K562 (cell line): ENCODE results near the gene PSMA8. TPM values are rescaled to one million over a fixed set of nuclear protein-coding genes. Genes with fewer than 3 reads are reported as not detected.

ENCODE experiments used
- CLOCK ChIP-seq: fragments of 250-450 bp; sonication (Bioruptor Pico); IDR thresholded peaks from 2 replicates; pipeline ENCODE4 v1.4.0; 2020; ENCODE audit warnings: mild to moderate bottlenecking, moderate library complexity, borderline replicate concordance
- CXXC5 ChIP-seq: fragments of 250-450 bp; sonication (Bioruptor Pico); IDR thresholded peaks from 2 replicates; pipeline ENCODE4 v1.8.0; 2022; ENCODE audit warnings: inconsistent platforms, mild to moderate bottlenecking, moderate library complexity
- FOXK1 ChIP-seq: sonication (generic); formaldehyde crosslinking; IDR thresholded peaks from 2 replicates; pipeline ENCODE4 v1.8.0; 2022; ENCODE audit warnings: missing genetic modification reagents, mild to moderate bottlenecking, borderline replicate concordance
- MAFK ChIP-seq: IDR thresholded peaks from 2 replicates; pipeline ENCODE4 v1.6.1; 2011; ENCODE audit warnings: low read length, improper control_type of control experiment
- MAX ChIP-seq: sonication (generic); formaldehyde crosslinking; IDR thresholded peaks from 2 replicates; pipeline ENCODE4 v1.9.0; 2022; ENCODE audit warnings: mild to moderate bottlenecking, missing genetic modification reagents
- PCBP1 ChIP-seq: fragments of 200-400 bp; formaldehyde crosslinking; IDR thresholded peaks from 2 replicates; pipeline ENCODE4 v1.6.1; 2018; ENCODE audit warnings: mild to moderate bottlenecking, low read depth, low read length; ENCODE audit not compliant: poor library complexity, severe bottlenecking
- RBFOX2 ChIP-seq: fragments of 200-400 bp; formaldehyde crosslinking; IDR thresholded peaks from 2 replicates; pipeline ENCODE4 v1.6.1; 2017; ENCODE audit warnings: low read depth, mild to moderate bottlenecking, low read length, moderate library complexity
- RUNX1 ChIP-seq: sonication (generic); IDR thresholded peaks from 2 replicates; pipeline ENCODE4 v1.6.1; 2016; ENCODE audit warnings: antibody characterized with exemption, low read depth
- SIN3A ChIP-seq, 2 experiments: fragments of 150-350 bp in 1 of 2; IDR thresholded peaks; 2 replicates each; pipeline ENCODE4 v1.6.1; 2011 to 2016; ENCODE audit warnings: borderline replicate concordance in 2 of 2, low read depth in 2 of 2, low read length in 2 of 2, mild to moderate bottlenecking in 2 of 2, moderate library complexity in 2 of 2; ENCODE audit not compliant: control insufficient read depth in 1 of 2
- SP2 ChIP-seq: IDR thresholded peaks from 2 replicates; pipeline ENCODE4 v1.6.1; 2011; ENCODE audit warnings: mild to moderate bottlenecking, low read depth, low read length, moderate library complexity; ENCODE audit not compliant: poor library complexity, severe bottlenecking; ENCODE audit errors: extremely low read depth
- TRIM24 ChIP-seq, 2 experiments: fragments of 450-650 bp; IDR thresholded peaks; 2 replicates each; pipeline ENCODE4 v1.6.1; 2016
- ZBTB43 ChIP-seq: sonication (generic); formaldehyde crosslinking; IDR thresholded peaks from 2 replicates; pipeline ENCODE4 v1.8.0; 2023; ENCODE audit warnings: mild to moderate bottlenecking, missing genetic modification reagents
- ZC3H4 ChIP-seq: sonication (generic); formaldehyde crosslinking; IDR thresholded peaks from 2 replicates; pipeline ENCODE4 v1.9.0; 2021; ENCODE audit warnings: missing genetic modification reagents, borderline replicate concordance
- polyA plus RNA-seq, 8 experiments: library from polyadenylated mRNA; depleted of rRNA in 4 of 8; stranded (reverse) in 5 of 8; unstranded in 3 of 8; fragments of >200 nt; fragmentation: Nextera tagmentation in 2 of 8; fragmentation: Illumina TruSeq in 1 of 8; extraction: Ambion mirVana in 2 of 8; extraction: Trizol in 1 of 8; gene quantifications; 2 replicates each; pipeline versions ENCODE4 v1.2.1 to v1.2.3, GENCODE V29; 2011 to 2014; ENCODE audit warnings: inconsistent platforms in 1 of 8, missing spikeins in 1 of 8
- total RNA-seq, 7 experiments: library from RNA; depleted of rRNA in 6 of 7; stranded (reverse); fragments of >200 nt in 6 of 7; fragmentation: Illumina TruSeq in 2 of 7; extraction: Trizol in 2 of 7; gene quantifications; 2 replicates each; pipeline versions ENCODE4 v1.2.1 to v1.2.3, GENCODE V29; 2011 to 2021; ENCODE audit warnings: low replicate concordance in 1 of 7

PSMA8 gene
- total and polyA plus RNA-seq, 9 of the 15 experiments (the other 6 are each of a cell fraction or from before 2014, with no cell fraction given), result not detected

GRCh38 chr18:26089293-26090129, 44.2 kb upstream of the PSMA8 start (continued):
- TF ChIP-seq SP2 (no peak), PCBP1 (no peak), RBFOX2 (no peak), CXXC5 (CRISPR knock-in tag) (peak; percentile 14; the same call in 1 of the 2 replicates), TRIM24 (IDR thresholded peaks at IDR 0.05) (peak; percentile 50 to 56; a peak in 3 of 4 replicates), MAFK (no peak), RUNX1 (no peak), ZC3H4 (CRISPR knock-in tag) (peak; percentile 58; the same call in 1 of the 2 replicates), MAX (CRISPR knock-in tag) (peak; percentile 77), SIN3A (IDR thresholded peaks at IDR 0.05; ENCODE audit: borderline replicate concordance in 2 of 2, control insufficient read depth in 1 of 2, low read depth in 2 of 2, low read length in 2 of 2) (0 out of 4 replicates have a peak, but pooled peaks of 1 of the 2 experiments have one; percentile 65), CLOCK (CRISPR knock-in tag) (no peak), FOXK1 (CRISPR knock-in tag) (0 out of 2 replicates have a peak, but pooled peaks have one; percentile 2), ZBTB43 (CRISPR knock-in tag) (no peak)
